IPS-11a (cell line): ENCODE results near the gene GRIP1.

Experiments
- H3K4me3 ChIP-seq: one replicate; pipeline ENCODE4 v1.5.1; 2013; ENCODE audit warnings: low read depth, low read length, control low read depth

The GRIP1 gene

DNA sequence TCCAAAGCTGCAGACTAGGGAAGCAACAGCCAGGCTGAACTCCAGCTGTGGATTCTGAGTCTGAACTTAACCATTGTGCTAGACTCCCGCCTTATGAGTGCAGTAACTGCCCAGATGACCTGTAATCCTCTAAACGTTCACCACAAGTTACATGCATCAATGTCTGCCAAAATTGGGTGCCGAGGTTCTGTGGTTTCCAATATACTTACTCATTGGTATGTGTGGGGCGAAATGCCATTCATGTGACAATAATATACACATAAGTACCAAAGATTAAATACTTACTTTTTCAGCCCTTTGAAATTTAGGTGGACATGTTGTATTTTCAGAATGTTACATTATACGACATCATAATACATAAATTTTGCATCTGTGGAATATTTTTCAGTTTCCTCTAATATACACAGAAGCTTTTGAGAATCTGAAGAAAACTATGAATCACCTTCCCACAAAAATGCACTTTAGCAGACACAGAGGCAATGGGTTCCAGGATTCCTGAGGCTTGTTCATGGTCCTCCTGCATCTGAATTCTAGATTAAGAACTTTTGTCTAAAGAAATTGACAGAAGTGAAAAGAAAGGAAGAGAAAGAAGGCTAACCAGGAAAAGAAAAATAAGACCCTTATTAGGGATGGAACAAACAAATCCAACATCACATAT is 31.7 kb downstream of the GRIP1 start:
- H3K4me3 ChIP-seq, result no peak overlapping the region

DNA sequence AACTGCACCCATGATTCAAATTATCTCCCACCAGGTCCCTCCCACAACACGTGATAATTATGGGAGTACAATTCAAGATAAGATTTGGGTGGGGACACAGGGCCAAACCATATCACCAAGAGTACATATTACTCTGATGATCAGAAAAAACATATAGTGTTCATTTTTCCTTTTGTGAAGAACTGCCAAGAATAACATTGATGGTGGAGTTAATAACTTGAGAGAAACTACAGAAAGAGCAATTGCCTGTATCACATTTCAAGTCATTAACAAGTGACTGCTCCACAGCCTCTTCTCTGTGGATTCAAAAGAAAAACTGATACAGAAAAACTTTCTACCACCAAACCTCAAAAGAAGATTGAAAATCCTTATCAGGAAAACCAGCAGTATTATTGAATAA is 34.7 kb downstream of the GRIP1 start:
- H3K4me3 ChIP-seq, result no peak overlapping the region

DNA sequence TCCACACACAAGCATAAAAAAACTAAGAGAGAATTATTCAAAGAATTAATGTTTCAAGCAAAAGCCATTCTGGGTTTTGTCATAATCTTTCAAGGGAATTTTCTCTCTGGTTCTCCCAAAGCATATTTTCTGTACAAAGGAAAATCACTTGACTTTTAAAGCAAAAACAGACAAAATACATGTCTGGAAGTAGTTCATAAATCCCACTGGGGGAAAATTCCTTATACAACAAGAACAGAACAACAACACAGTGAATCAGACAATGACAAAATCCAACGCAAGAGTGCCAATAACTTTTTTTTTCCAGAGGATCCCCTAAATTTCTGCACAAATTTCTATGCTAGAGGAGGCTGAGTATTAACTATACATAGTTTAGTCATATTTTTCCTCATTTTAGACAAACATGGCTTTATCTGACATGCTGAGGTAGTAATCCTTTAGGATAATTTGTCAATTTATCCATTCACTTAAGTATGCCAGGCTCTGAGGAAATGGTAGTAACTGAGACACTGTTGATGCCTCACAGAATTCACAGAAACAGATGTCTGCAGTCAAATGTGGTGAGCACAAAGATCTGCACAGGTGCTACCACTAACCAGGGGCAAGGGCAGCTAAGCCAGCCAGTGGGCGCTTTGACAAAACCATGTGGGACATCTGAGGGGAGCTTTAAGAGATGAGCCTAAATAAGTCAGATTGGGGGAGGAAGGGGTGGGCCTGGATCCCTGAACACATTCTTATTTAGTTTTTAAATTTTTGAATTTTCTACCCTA is 38.0 kb downstream of the GRIP1 start:
- H3K4me3 ChIP-seq, result no peak overlapping the region

DNA sequence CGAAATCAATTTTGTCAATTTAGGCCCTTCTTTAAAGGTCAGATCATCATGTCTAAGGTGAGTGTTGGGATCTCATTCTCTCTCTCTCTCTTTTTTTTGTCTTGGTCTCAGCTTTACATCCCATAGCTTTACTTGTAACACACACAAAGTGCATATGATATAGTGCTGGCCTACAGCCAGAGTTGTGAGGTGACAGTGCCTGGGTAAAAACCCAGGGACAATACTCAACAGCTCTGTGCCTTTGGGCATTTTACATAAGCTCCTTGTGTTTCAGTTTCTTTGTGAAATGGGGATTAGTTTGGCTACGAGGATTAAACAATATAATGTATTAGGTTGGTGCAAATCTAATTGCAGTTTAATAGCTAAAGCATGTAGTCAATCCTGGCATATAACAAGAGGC is 40.2 kb downstream of the GRIP1 start:
- no peak overlapping the region for H3K4me3 ChIP-seq

DNA sequence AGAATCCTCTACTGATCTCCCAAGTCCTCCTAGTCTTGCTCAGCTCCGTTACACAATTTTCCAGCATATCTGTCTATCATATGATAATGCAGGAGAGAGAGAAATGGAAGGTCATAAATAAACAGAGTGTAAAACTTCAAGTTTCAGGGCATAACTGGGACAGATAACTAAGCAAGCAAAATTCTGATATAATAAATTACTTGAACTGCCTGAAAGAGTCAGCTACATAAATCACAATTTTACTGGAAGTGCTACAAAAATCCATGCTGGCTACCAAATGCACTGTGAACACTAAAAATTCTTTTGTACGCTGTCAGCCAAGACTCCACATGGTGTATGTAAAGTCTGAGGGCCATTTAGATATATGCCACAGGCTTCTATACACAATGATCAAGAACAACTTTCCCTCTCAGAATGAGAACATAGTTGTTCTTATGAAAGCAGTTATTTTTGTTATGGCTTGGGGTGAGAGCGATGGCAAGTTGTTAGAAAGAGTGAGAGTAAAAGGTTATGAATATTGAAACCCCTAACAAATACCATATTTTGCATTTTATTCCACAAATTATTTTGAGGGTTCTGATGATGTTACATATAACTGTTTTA is 41.1 kb downstream of the GRIP1 start:
- no peak overlapping the region for H3K4me3 ChIP-seq

DNA sequence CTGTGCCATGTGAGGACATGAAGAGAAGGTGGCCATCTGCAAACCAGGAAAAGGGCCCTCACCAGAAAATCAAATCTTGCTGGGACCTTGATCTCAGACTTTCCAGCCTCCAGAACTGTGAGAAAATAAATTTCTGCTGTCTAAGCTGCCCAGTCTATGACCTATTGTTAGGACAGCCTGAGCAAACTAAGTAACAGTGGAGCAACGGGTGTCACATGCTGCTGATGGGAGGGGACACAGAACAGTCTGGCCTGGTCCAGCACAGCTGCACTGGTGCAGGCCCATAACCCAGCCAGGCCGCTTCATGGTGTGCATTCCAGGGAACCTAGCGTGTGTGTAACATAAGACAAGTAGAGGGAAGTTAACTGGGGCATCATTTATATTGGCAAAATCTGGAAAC is 42.1 kb downstream of the GRIP1 start:
- H3K4me3 ChIP-seq, result no peak overlapping the region

DNA sequence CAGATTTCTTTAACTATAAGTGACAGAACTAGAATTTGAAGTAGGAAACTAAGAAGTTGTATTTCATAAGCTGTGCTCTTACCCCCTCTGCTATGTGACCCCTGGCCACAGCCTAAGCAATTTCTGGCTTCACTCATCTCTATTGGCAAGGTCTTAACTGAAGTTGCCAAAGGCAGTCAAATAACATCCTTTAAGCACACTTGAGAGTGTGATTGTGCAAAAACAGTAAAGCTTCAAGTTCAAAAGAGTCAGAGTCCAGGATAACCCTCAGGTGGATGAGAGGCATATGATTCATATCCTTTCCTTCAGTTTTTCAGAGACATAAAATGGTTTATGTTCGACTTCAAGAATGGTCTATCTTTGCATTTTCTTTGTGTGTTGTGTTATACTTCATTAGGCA is 45.2 kb downstream of the GRIP1 start:
- no peak overlapping the region for H3K4me3 ChIP-seq

DNA sequence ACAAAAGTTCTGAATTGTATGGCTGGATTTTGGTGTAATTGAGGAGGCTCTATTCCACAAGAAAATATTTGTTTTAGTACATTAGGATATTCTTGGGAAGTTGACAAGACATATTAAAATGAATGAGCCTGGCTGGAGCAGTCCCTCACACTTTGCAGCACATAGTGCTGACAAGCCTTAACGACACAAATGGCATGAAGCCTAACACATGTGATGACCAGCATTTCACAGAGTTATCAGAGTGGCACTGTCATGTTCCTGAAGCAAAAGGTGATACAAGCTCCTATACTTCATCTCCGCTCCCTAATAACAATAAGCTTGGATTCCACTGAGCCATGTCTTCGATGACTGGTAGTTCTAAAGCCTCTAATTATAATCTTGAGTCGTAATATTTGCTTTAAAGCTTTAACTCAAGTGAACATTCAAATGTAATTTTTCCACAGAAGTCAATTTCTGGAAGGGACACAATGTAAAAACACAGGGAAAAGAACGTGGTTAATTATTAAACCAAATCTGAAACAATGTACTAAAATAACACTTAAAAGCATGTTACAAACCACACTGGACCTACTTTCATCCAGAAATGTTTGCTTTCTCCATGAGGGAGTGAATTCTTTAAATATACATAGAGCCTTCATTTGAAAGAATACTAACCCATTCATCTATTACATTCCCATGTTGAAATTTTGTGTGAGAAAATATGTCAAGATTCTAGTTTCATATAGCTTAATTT is 49.6 kb downstream of the GRIP1 start:
- no peak overlapping the region for H3K4me3 ChIP-seq

DNA sequence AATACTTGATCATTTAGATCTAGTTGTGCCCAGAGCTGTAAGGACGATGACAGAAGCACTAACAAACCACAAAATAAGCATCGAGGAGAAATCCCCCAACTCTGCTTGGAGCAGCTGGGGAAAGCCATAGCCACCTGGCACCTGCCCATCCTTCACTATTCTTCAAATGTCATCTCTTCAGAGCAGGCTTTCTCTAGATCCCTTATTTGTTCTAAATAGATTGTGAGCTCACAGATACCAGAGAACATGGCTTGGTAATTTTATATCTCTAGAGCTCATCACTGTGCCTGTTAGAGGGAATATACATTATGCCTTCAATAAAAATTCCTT is 50.9 kb downstream of the GRIP1 start:
- H3K4me3 ChIP-seq, result no peak overlapping the region

DNA sequence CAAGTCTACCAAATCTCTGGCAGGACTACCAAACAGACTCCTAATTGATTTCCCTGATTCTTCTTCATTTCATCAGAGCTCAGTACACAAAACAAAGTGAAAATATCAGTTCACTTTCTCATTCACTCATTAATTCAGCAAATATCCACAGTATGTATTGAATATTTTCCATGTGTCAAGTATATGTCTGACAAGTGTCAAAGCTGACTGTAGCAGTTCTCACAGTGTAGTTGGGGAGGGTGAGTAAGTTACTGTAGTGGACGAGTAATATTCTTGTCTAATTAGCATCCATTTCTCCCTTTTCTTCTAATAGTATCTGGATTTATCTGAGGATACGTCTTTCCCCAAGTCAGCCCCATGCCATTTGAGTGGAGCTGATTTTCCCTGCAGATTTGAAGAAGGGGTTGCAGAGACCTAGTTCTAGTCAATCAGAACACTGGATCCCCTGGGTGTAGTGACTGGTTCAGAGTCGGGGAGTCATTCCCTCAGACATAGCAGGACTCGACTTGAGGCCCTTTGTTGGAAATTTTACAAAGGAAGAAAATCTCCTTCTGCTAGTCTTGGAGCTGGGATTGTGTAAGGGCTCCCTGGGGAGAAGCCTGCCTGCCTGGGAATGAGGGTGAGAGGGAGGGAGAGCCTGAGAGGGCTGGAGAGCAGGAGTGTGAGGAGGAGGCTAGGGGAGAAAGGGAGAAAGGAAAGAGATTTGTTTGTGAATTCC is 51.4 kb downstream of the GRIP1 start:
- H3K4me3 ChIP-seq, result no peak overlapping the region

DNA sequence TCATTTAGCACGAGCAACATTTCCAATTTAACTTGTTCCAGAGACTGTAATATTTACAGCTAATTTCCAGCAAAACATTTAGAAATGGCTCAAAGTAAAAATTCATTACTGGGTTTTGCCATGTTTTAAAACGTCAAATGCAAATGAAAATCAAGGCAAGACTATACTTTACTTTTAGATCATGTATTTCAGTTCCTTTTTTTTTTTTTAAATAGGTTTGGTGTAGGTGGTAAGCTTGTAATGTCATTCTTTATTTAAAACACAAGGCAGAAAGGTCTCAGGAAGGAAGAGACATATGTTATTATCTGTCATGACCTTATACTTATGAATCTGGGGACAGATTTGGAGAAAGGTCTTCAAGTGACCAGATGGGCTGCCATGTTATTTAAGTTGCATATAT is 54.1 kb downstream of the GRIP1 start:
- no peak overlapping the region for H3K4me3 ChIP-seq

DNA sequence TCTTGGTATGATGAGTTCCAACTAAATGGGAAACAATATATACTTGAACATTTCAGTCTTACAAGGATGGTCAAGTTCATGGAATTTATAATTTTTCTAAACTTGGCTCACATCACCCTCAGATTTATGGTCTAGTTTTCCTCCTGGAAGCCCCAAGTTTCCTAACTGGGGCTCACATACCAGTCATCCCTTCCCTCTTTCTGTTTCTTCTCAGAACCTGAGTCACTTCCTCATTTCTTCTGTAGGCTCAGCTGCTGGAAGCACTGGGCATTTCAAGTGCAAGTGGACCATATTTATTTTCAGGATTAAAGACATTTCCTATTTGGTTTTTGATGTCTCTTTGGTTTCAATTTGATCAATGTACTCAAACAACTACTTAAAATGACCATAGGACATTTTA is 55.4 kb downstream of the GRIP1 start:
- H3K4me3 ChIP-seq, result no peak overlapping the region

DNA sequence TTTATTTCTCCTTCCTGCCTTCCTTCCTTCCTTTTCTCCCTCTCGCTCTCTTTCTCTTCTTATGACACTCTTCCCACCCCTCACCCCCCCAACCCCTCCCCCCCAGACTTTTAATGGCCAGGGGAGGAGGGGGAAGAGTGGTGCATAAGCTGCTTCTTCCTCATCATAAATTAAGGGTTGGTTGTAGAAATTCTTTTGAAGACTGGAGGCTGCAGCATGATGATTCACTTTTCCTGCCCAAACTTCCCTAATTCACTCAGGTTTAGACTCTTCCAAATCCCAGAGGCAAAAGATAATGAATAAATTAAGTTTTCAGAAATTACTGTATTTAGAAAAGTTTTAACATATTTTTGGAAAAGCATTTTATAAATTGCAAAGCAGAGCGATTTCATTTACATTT is 58.2 kb downstream of the GRIP1 start:
- H3K4me3 ChIP-seq, result no peak overlapping the region

DNA sequence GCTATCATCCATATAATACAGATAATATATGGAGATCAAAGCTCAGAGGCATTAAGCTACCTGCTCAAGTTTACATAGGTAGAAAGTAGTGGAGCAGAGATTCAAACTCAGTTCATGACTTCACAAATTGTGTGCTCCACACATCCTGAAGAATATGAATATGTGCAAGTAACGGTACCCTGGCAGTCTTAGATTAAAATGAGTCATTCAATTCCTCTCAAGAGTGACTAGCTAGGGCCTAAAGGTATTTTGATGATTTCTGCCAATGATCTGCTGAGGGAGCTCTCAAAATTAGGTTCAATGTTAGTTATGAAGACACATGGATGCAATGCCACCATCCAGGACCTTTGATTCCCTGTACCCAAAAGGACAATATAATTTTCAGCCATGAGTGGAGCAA is 58.9 kb downstream of the GRIP1 start:
- H3K4me3 ChIP-seq, result no peak overlapping the region

DNA sequence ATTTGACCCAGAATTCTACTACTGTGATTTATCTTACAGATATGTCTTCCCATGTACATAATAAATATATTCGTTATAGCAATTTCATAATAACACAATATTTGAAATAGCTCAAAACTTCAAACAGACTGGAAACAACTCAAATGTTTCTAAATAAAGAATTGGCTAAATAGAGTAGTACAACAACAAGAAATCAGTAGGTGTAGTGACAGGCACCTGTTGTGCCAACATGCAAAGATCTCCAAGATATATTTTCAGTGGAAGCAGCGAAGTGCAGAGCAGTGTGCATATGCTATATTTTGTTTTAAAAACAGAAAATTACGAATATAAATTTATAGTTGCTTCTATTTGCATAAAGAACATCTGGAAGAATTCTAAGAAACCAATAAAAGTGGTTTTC is 60.9 kb downstream of the GRIP1 start:
- no peak overlapping the region for H3K4me3 ChIP-seq

DNA sequence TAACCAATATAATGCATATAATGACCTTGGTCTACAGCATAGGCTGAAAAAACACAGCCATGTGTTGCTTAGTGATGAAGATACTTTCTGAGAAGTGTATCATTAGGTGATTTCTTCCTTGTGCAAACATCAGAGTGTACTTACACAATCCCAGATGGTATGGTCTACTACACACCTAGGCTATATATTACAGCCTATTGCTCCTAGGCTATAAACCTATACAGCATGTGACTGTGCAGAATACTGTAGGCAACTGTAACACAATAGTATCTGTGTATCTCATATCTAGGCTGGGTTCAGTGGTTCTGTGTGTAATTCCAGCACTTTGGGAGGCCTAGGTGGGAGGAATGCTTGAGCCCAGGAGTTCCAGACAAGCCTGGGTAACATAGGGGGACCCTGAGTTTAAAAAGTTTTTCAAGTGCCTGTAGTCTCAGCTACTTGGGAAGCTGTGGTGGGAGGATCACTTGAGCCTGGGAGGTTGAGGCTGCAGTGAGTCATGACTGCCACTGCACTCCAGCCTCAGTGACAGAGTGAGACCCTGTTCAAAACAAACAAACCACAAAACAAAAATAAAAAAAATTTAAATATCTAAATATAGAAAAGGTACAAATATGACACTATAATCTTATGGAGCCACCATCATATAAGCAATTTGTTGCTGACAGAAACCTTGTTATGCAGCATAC is 66.6 kb downstream of the GRIP1 start:
- H3K4me3 ChIP-seq, result no peak overlapping the region

DNA sequence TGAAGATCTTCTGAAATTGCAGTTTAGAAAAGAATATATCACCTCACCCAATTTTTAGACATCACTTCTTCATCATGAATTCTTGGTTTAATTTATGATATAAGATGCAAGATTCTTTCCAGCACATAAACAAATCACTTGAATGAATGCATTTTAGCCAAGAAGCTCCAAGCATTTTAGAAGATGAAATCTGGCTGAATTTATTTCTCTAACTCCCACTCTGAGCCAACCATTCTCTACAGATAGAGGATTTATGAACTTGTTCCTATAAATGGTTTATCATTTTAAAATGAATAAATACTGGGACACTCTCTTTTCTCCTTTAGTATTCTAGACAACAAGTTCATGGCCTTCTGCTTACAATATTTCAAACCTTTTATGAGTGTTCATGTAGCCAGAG is 71.7 kb downstream of the GRIP1 start:
- no peak overlapping the region for H3K4me3 ChIP-seq

DNA sequence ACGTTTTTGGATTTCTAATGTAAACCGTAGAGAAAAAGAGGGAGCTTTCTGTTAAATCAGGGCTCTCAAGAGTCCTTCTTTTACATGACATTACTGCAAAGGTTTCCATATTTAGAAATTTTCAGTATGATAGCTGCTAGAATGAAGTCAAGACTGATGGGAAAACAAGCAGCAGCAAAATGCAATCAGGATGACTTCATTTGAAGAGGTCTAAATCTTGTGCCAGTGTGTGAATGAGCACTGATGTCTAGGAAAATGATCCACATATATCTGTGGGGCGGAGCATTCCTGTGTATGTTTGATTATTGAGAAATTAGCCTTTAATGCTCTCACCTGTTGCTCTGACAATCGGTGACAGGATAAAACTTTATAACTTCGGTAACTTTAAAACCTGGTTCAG is 73.6 kb downstream of the GRIP1 start:
- H3K4me3 ChIP-seq, result no peak overlapping the region

DNA sequence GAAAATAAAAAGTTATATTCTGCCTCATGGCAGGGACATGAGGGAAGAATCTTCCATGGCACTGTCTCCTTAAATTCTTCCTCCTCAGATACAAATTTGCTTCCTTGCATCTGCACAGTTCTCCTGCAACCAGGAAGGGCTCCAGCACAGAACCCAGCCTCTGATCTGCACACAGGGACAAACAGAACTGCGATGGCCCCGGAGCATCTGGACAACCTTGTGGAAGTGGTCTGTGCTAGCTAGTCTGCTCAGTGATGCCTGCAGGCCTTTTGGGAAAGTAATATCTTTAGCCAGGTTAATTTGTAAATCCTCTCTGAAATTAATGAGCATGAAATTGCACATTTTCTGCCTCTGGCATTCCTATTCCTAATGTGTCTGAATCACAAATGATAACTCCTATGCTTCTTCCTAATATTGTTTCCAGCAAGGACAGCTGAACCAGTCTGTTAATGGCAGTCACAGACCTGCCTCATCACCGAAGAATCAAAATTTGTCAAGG is 74.8 kb downstream of the GRIP1 start:
- no peak overlapping the region for H3K4me3 ChIP-seq

DNA sequence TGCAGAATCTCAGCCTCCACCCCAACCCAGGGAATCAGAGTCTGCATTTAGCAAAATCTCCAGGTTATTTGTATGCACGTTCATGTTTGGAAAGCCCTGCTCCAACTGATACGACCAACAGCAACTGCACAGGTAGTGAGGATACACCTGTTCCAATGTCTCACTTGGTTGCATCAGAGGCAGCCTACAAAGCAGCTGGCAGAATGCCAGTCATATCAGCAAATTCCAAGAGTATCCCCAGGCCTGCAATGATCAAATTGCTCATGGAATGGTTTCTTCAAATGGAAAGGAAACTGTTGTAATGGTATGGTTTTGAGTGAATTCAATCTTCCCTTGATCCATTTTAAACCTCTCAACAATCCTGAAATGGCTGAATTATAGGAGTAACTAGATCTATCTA is 75.4 kb downstream of the GRIP1 start:
- H3K4me3 ChIP-seq, result no peak overlapping the region
